A549 (cell line): ENCODE results near the gene ABI3BP.

ENCODE experiments used
- CEBPB ChIP-seq, 2 experiments: fragments of >200 bp in 1 of 2; sonication (Bioruptor Twin) in 1 of 2; formaldehyde crosslinking in 1 of 2; IDR thresholded peaks; 2 replicates each; pipeline ENCODE4 v1.6.1; 2012 to 2016
- CHD4 ChIP-seq: fragments of 200-600 bp; sonication (generic); IDR thresholded peaks from 2 replicates; pipeline ENCODE4 v1.6.1; 2016; ENCODE audit warnings: antibody characterized with exemption, mild to moderate bottlenecking, borderline replicate concordance
- EP300 ChIP-seq, 2 experiments: fragments of >200 bp; sonication (Bioruptor Twin); formaldehyde crosslinking; IDR thresholded peaks; 2 replicates in 1 of 2; 3 replicates in 1 of 2; pipeline ENCODE4 v1.6.1; 2016 to 2017
- JUNB ChIP-seq: fragments of >200 bp; sonication (Bioruptor Twin); formaldehyde crosslinking; IDR thresholded peaks from 2 replicates; pipeline ENCODE4 v1.6.1; 2016
- KDM5A ChIP-seq: fragments of 200-600 bp; sonication (generic); IDR thresholded peaks from 2 replicates; pipeline ENCODE4 v1.6.1; 2016; ENCODE audit warnings: antibody characterized with exemption, mild to moderate bottlenecking
- POLR2A ChIP-seq: IDR thresholded peaks from 2 replicates; pipeline ENCODE4 v1.6.1; 2012; ENCODE audit warnings: mild to moderate bottlenecking, low read length
- TP53 ChIP-seq: fragments of 250-450 bp; sonication (Bioruptor Pico); IDR thresholded peaks from 2 replicates; pipeline ENCODE4 v1.5.0; 2021; ENCODE audit warnings: mild to moderate bottlenecking, moderate library complexity
- TF ChIP-seq, protein P1 (sequence below): IDR thresholded peaks from 2 replicates; pipeline ENCODE4 v1.6.1; 2012
- TF ChIP-seq, protein P2 (sequence below): fragments of >200 bp; sonication (Bioruptor Twin); formaldehyde crosslinking; IDR thresholded peaks from 3 replicates; pipeline ENCODE4 v1.5.1; 2016
- TF ChIP-seq, protein P3 (sequence below): fragments of 200-600 bp; sonication (generic); IDR thresholded peaks from 2 replicates; pipeline ENCODE4 v1.6.1; 2016; ENCODE audit warnings: antibody characterized with exemption, mild to moderate bottlenecking, moderate library complexity

DNA sequence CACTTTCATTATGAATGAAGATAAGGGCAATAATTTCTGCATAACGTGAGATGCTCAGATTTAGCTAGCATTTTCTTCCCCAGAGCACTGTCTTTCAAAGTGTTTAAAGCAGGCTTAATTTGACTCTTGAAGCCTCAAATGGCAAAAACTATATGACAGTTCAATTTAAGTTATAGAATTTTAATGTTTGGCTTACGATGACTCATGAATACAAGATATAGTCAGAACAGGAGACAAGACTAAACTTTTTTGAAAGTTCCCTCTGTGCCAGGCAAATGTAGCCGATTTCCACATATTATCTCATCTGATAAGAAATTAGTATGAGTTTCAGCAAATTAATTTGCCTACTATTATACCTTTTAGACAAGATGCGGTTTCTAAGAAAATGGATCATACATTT, 19.6 kb downstream of the ABI3BP start:
- TF ChIP-seq POLR2A (no peak), EP300 (IDR thresholded peaks at IDR 0.05) (no peak), KDM5A (no peak), CEBPB (IDR thresholded peaks at IDR 0.05) (no peak), TP53 (no peak), JUNB (no peak), CHD4 (no peak)
- TF ChIP-seq, protein P1, sequence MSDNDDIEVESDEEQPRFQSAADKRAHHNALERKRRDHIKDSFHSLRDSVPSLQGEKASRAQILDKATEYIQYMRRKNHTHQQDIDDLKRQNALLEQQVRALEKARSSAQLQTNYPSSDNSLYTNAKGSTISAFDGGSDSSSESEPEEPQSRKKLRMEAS = no peak
- TF ChIP-seq, protein P2, sequence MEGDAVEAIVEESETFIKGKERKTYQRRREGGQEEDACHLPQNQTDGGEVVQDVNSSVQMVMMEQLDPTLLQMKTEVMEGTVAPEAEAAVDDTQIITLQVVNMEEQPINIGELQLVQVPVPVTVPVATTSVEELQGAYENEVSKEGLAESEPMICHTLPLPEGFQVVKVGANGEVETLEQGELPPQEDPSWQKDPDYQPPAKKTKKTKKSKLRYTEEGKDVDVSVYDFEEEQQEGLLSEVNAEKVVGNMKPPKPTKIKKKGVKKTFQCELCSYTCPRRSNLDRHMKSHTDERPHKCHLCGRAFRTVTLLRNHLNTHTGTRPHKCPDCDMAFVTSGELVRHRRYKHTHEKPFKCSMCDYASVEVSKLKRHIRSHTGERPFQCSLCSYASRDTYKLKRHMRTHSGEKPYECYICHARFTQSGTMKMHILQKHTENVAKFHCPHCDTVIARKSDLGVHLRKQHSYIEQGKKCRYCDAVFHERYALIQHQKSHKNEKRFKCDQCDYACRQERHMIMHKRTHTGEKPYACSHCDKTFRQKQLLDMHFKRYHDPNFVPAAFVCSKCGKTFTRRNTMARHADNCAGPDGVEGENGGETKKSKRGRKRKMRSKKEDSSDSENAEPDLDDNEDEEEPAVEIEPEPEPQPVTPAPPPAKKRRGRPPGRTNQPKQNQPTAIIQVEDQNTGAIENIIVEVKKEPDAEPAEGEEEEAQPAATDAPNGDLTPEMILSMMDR = no peak
- TF ChIP-seq, protein P3, sequence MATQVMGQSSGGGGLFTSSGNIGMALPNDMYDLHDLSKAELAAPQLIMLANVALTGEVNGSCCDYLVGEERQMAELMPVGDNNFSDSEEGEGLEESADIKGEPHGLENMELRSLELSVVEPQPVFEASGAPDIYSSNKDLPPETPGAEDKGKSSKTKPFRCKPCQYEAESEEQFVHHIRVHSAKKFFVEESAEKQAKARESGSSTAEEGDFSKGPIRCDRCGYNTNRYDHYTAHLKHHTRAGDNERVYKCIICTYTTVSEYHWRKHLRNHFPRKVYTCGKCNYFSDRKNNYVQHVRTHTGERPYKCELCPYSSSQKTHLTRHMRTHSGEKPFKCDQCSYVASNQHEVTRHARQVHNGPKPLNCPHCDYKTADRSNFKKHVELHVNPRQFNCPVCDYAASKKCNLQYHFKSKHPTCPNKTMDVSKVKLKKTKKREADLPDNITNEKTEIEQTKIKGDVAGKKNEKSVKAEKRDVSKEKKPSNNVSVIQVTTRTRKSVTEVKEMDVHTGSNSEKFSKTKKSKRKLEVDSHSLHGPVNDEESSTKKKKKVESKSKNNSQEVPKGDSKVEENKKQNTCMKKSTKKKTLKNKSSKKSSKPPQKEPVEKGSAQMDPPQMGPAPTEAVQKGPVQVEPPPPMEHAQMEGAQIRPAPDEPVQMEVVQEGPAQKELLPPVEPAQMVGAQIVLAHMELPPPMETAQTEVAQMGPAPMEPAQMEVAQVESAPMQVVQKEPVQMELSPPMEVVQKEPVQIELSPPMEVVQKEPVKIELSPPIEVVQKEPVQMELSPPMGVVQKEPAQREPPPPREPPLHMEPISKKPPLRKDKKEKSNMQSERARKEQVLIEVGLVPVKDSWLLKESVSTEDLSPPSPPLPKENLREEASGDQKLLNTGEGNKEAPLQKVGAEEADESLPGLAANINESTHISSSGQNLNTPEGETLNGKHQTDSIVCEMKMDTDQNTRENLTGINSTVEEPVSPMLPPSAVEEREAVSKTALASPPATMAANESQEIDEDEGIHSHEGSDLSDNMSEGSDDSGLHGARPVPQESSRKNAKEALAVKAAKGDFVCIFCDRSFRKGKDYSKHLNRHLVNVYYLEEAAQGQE = no peak
